Gastrocnemius medialis (tissue), 4 donors: Measurements from ENCODE around the gene DPYSL5.

Experiments
- POLR2A ChIP-seq, 2 donors: fragments of 450-650 bp; IDR thresholded peaks; one replicate each; pipeline ENCODE4 v1.6.1; 2017; ENCODE audit warnings: antibody characterized with exemption in 2 of 2, mild to moderate bottlenecking in 2 of 2, moderate library complexity in 2 of 2
- TF ChIP-seq, protein P1 (sequence below), 5 experiments: fragments of 450-650 bp in 3 of 5; fragments of 200-600 bp in 2 of 5; sonication (generic) in 2 of 5; IDR thresholded peaks in 4 of 5; conservative IDR thresholded peaks in 1 of 5; 1 replicate in 4 of 5; 2 replicates in 1 of 5; pipeline ENCODE4 v1.5.1; 2016 to 2019; ENCODE audit warnings: antibody characterized with exemption in 5 of 5, mild to moderate bottlenecking in 3 of 5, moderate library complexity in 3 of 5

DNA sequence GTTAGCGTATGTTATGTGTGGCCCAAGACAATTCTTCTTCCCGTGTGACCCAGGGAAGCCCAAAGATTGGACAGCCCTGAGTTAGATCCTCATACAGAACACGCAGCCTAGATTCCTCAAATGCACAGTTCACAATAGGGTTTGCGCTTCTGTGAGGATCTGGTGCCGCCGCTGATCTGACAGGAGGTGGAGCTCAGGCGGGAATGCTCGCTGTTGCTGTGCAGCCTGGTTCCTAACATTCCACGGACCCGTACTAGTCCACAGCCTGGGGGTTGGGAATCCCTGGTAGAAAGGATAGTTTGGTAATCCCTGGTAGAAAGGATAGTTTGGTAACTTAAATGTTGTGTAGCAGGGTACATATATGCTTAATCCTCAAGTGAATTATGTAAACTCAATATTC, 149.5 kb downstream of the DPYSL5 start:
- TF ChIP-seq, protein P1, sequence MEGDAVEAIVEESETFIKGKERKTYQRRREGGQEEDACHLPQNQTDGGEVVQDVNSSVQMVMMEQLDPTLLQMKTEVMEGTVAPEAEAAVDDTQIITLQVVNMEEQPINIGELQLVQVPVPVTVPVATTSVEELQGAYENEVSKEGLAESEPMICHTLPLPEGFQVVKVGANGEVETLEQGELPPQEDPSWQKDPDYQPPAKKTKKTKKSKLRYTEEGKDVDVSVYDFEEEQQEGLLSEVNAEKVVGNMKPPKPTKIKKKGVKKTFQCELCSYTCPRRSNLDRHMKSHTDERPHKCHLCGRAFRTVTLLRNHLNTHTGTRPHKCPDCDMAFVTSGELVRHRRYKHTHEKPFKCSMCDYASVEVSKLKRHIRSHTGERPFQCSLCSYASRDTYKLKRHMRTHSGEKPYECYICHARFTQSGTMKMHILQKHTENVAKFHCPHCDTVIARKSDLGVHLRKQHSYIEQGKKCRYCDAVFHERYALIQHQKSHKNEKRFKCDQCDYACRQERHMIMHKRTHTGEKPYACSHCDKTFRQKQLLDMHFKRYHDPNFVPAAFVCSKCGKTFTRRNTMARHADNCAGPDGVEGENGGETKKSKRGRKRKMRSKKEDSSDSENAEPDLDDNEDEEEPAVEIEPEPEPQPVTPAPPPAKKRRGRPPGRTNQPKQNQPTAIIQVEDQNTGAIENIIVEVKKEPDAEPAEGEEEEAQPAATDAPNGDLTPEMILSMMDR (IDR thresholded peaks at IDR 0.05 in 4 of 5, conservative IDR thresholded peaks at IDR 0.05 in 1 of 5), result no peak
- no peak for TF ChIP-seq POLR2A (IDR thresholded peaks at IDR 0.05)
